ENCODE results near the gene HLX.

Gene HLX

DNA sequence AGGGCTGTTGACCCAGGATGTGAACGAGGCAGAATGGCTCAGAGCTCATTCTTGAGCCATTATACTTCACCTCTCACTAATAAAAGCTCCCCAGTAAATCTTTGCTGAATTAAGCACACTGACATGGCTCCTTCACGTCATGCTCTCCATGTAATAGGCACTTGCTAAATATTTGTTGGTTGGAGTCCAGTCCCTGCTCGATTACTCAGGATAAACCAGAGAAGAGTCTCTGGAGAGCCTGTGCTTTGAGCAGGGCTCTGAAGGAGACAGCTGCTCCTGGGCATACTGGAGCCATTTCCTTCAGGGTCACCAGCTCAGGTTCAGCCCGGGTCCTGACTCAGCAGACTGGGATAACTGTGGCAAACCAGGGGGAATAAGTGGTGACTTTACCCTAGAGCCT is 46.9 kb downstream of the HLX start:
- DNase-seq = no peak

DNA sequence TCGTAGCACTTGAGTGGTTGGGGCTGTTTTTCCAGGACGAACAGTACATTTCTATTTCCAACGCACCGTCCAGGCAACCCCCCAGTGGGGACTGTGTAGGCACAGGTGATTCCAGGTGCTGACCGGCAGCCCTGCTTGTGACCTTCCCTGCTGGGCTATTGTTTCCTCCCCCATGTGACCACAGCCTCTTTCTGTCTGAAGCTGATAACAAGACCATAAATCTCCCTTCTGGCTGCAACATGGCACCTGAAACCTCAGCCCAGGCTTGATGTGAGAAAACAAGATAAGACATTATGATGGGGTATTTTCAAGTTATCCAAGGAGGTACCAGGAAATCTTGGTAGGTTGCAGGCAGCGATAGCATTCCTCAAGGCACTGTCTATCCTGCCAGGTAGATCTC is 48.2 kb downstream of the HLX start:
- DNase-seq = no peak

DNA sequence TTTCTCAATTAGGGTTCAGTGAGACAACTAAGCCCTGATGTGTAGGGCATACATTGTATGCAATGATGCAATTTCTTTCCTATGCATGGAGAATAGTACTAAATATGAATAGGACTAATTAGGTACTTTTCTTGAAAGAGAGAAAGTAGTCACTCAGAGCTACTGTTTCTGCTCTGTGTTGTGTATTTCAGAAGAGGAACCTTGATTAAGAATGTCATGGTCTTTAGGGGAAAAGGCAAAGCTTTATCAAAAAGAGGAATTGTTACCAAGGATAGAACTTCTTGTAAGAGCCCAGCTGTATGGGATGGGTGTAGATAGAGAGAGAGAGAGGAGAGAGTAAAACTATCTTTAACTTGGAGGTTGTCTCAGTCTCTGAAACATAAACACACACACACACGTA is 49.1 kb downstream of the HLX start:
- DNase-seq = no peak

DNA sequence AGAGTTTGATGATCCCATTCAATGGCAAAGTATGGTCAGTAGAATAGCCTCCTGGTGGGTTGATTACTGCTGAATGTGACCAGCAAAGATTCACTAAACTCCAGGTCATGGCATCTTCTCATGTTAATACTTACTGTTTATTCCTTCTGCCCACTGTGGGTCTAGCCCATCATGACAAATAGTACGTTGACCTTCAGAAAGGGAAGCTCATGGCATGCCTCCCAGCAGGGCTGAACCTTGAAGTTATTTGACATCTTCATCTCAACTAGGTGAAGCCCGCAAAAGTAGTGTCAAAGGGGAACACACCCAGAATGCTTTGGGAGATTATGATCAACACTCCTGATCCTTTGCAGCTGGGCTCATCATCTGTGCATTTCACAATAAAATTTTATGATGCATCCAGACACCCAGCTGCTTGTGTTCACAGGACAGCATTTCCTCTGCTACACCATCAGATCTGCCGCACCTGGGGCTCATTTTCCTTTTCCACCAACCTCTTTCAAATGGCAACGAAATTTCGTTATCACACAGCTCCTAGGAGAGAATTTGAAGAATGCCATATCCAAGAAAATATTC is 49.6 kb downstream of the HLX start:
- no peak for DNase-seq

DNA sequence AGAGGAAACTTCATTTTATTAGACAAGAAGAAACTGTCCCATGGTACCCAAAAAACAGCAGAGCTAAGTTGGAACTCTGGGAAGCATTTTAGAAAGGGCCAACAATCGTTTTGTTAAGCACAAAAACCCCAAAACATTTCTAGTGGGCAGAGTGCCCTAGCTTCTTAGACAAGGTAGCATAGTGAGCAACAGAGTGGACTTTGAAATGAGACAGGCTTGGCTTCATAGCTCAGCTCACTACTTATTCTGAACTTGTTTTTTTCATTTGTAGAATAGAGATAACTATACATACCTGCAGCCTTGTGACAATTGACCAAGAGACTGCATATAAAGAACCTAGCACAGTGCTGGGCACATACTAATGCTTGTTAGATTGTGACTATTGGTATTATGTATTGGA is 50.1 kb downstream of the HLX start:
- DNase-seq = no peak

Measured in activated CD4-positive, alpha-beta T cell treated with anti-CD3 and anti-CD28 coated beads for 1 hour (primary cell).